HG03103 (cell line): ENCODE measurements around the gene SIGLEC9.

Source experiments
- ATAC-seq: cut with Tn5 transposase; IDR thresholded peaks from one replicate; pipeline ENCODE4 v1.9.1; 2021; ENCODE audit warnings: low read depth; ENCODE audit not compliant: unreplicated experiment

The SIGLEC9 gene

DNA sequence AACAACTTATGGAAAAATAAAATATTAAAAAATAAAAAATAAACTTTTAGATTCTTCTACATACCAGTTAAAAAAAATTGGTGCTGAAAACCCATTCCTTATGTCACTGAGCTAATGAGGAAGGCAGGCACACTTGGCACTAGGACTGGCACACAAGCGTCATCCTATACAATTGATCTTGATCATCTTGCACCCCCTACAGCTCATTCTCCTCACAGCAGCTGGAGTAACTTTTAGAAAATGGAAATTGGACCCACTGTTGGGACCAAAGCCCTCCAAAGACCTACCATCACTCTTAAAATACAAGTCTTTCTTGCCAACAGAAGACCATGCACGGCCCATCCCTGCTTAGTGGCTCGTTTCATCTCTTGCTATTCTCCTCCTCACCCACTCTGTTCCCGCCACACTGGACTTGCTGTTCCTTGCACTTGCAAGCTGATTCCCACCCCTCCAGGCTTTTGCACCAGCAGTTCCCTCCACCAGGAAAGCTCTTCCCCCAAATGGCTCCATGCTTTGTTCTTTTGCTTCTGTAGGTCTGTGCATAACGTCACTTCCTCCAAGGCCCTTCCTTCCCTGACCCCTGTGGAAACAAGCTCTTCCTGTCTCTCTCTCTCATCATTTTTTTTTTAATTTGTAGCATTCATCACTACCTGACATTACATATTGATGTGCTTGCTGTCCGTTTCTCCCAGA is 28.1 kb upstream of the SIGLEC9 start:
- no peak for ATAC-seq

DNA sequence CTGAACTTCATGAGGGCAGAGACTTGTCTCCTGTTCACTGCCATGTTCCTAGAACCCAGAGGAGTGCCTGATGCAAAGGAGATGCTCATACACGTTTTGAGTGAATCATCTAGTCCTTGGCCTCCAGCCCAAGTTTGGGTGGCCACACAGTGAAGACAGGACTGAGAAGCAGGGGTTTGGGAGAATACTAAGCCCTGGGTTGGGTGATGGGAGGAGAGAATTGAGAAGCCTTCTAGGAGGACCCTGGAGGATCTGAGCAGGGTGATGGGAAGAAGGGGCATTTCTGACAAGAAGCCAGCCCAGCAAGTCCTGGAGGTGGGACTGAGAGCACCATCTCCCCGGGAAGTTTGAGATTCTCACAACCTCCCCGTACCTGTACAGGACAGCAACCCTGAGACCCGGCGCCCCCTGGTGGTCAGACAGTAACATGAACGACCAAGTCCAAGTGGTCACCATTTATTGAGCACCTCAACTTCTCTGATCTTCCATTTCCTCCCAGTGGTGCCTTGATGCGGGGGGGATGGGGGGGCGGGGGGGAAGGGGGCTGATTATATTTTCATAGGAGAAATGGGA is 27.5 kb upstream of the SIGLEC9 start:
- ATAC-seq: no peak

DNA sequence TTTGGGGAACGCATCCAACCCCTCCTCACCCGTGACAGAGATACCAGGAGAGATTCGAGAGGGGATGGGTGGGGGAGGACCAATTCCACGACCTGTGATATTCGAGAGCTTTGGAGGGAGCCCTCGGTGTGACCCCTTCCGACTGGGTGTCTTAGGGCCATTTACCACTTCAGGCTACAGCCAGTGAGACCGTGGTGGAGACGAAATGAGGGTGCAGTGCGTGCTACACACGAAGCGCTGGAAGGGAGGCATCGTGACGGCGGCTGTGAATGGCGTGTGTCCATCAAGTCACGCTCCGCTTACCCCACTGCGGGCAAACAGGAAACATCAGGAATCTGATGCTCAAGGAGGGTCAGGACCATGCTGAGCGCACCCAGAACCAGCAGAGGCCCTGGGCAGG is 26.9 kb upstream of the SIGLEC9 start:
- no peak for ATAC-seq

DNA sequence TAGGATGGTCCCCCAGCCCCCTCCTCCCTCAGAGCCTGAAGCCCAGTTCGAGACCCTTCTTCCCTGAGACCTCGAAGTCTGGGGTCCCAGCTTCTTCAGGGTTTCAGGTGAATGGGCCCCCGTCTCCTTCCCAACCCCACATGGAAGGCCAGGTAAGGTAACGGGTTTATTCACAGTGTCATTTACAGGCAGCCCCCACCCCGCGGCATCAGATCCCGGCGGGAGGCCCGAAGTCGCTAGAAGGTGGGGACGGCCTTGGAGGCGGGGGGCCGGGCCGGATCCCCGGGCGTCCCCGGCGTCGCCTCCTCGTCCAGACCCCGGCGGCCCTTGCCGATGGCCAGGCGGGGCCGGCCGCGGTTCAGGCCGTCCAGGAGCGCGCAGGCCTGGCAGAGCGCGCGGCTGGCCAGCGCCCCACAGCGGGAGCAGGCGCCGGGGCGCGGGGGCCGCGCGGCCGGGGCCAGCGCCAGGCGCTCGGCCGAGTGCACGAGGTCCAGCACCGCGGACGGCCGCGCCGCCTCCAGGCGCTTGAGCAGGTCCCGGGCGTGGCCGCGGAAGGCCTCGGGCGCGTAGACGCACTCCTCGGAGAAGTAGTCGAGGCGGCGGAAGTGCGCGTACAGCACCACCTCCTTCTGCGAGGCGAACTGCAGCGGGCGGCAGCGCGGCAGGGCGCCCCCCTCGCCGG is 26.2 kb upstream of the SIGLEC9 start:
- ATAC-seq: no peak

DNA sequence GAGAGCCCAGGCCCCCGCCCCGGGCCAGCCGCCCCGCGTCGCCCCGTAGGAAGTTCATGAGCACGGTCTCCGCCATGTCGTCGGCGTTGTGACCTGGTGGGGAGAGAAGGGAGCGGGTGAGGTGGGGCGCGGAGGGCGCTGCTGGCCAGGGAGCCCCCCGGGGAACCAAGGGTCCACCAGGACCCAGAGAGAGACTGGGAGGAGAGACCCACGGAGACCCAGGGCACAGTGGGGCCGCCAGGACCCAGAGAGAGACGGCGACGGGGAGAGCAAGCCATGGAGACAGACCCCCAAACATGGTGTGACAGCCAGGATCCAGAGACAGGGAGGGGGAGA is 25.7 kb upstream of the SIGLEC9 start:
- no peak for ATAC-seq

DNA sequence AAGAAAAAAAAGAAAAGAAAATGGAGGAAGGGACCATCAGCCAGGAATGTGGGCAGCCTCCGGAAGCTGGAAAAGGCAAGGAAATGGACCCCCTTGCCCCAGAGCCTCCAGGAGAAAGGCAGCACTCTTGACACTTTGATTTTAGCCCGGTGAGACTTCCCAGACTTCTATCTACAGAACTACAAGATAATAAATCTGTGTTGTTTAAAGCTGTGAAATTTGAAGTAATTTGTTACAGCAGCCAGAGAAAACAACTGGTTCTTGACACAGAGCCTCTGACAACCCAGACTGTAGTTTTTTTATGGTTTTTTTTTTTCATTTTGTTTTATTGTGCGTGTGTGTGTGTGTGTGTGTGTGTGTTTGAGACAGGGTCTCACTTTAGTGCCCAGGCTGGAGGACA is 24.1 kb upstream of the SIGLEC9 start:
- ATAC-seq: no peak

DNA sequence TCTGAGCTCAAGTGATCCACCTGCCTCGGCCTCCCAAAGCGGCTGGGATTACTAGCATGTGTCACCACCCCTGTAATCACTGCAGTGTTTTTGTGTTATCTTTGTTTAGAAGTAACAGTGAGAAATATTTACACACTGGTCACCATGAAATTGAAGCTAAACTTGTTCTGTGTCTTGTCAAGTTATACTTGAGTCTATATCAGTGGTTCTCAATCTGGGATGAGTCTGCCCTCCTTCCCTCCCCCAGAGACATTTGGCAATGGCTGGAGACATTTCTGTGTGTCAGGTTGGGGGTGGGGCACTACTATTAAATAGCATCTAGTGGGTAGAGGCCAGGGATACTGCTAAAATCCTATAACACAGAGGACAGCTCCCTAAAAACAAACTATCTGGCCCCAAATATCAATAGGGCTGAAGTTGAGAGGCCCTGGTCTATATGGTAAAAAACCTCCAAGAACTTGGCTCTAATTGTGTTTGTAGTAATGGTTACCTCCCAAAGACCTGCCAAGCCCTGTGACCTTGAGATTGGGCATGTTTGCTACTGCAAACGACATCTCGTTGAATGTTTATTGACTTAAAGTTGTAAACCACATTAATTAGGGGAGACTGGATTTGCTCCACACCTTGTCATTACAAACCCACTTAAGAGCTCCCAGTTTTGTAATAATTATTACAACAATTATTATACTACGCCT is 23.4 kb upstream of the SIGLEC9 start:
- no peak for ATAC-seq

DNA sequence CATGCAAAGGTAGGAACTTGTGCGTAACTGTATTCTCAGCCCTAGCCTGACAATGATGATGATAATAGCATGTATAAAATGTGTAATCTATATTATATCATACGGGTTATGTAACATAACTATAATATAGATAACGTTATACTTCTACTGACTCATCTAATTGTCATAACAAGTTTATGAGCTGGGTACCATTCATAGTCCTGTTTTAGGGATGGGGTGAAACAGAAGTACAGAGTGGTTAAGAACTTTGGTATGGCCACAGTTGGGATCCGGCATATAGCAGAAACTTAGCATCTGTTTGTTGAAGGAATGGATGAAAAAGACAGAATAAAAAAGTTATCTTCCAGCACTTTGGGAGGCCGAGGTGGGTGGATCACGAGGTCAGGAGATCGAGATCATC is 21.7 kb upstream of the SIGLEC9 start:
- ATAC-seq: no peak

DNA sequence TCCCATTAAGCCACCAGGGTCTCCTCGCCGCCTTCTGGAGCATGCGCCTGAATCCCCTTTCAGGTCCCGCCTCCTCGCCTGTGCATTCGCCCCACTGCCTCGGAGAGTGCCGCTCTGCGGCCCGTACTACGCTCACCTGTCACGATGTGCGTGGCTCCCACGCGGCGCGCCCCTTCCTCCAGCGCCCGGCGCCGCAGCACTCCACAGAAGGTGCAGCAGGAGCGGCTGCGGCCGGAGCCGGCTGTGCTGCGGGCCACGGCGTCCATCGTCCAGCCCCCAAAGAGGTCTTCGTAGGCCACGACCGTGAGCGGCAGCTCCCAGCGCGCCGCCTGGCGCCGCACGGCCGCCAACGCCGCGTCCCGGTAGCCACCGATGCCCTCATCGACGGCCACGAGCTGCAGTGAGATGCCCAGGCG is 20.8 kb upstream of the SIGLEC9 start:
- no peak for ATAC-seq

DNA sequence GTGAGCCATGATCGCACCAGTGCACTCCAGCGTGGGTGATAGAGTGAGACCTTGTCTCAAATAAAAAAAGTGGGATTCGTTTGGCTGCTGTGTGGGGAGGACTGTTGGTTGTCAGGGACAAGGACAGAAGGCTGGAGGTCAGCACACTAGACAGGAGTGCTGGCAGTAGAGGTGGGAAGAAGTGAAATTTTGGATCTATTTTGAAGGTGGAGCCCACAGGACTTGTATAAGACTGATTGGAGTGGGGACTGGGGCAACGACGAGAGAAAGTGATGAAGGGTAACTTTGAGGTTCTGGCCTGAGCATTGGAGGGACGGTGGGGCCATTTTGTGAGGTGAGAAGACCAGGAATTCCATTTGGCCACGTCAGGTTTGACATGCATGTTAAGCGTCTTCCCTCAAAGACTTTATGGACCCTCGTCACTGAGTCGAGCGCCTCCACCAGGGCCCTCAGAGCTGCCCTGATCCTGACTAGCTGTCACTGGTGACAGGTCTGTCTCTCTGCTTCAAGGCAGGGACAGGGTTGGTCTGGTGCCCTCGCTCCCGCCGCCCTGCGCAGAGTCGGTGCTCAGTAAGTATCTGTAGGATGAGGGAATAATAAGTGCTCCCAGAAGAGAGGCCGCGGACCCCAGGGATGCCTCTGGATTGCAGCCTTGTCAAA is 17.2 kb upstream of the SIGLEC9 start:
- ATAC-seq: no peak

DNA sequence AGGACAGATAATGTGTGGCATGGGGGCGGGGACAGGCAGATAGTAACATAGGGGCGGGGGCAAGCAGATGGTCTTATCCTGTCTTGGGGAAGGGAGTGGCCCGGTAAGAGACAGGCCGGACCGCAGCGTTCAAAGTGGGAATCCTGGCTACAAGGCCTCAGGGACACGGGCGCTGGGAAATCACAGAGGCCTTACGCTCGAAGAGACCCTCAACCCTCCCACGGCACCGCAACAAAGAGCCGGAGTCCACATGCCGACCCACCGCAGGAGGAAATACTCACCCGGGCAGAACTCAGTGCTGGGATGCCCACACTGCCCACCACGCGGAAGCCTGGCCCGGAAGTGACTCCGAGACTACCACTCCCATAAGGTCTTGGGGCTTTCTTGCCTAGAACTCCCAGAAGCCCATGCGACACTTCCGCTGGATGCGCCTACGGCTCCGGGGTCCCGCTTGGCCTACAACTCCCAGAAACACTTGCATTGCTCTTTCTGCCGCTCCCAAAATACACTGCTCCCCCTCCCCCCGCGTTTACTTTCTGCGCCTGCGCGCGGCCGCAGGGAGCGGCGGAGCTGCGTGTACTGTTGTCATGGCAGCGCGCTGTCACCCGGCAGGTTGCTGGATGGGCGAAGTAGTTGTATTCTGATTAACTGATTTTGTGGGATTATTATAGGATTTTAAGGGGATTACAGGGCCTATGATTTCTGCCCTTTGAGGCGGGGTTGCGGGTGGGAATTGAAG is 16.5 kb upstream of the SIGLEC9 start, which contains the start of gene CTU1:
Gene CTU1 (minus strand): TSS at position 344 of the 739 bp plus-strand sequence. CDS start 3,840 bp downstream, outside the sequence.
- ATAC-seq: peak; percentile 95

DNA sequence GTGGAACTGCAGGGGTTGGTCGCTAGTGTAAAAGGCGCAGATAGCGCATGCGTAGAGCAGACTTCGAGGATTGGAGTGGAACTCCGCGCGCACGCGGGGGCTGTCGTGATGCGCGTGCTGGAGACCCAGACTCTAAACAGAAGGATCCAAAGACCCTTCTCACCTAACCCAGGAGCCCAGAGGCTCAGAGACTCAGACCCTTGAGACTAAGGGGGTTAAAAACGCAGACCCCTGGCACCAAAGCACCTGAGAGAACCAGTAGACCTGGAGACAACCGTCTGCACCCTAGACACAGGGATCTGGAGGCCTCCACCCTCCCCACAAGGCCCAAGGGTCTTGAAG is 15.9 kb upstream of the SIGLEC9 start:
- peak; percentile 23 for ATAC-seq

DNA sequence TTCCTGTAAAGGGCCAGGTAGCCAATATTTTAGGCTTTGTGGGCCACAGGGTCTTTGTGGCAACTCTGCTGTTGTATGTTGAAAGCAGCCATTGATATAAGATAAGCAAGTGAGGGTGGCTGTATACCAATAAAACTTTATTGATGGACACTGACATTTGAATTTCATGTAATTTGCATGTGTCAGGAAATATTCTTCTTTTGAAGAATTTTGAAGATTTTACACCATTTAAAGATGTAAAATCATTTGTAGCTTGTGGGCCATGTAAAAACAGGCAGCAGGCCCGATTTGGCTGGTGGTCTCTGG is 14.1 kb upstream of the SIGLEC9 start:
- no peak for ATAC-seq

DNA sequence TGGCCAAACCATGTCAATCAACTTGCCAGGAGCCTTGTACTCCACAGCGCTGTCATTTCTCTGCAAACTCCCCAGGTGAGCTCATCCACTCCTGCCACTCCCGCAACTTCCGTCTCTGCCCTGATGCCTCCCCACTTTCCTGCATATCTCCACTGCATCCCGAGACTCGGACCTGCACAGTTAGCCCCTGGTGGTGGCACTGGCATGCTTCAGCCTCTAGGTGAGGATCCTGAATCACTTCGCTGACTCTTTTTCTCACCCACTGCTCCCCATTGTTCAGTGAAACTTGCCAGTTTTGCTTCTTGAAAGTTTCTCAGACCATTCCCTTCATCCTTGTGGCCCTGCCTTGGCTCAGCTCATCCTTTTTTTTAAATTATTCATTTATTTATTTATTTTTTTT is 13.1 kb upstream of the SIGLEC9 start:
- no peak for ATAC-seq

DNA sequence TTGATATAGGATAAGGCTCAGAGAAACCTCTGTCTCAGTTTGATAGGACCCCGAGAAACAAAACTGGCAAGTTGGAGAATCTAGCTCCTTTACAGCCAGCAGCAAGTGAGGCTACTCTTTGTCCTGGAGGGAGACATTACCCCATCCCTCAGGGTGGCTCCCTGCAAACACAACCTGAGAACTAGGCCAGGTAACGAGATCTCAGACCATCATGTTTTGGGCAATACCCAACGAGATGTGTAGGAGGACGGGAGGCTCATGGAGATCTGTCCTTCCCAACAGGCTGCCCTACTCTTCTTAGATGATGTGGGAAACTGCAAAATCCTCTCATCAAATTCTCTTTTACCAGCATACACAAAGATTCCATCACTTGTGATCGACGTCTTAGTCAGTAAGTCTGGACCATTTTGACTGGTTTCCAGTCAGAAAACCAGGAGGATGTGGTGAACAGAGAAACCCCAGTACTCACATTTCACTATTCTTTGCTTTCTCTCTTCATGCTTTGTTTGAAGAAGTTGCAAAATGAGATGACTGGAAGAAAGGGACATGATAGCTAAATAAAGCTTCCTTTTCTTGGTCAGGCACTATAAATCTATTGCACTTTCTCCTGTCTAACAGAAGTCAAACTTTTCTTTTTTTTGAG is 10.5 kb upstream of the SIGLEC9 start:
- no peak for ATAC-seq

DNA sequence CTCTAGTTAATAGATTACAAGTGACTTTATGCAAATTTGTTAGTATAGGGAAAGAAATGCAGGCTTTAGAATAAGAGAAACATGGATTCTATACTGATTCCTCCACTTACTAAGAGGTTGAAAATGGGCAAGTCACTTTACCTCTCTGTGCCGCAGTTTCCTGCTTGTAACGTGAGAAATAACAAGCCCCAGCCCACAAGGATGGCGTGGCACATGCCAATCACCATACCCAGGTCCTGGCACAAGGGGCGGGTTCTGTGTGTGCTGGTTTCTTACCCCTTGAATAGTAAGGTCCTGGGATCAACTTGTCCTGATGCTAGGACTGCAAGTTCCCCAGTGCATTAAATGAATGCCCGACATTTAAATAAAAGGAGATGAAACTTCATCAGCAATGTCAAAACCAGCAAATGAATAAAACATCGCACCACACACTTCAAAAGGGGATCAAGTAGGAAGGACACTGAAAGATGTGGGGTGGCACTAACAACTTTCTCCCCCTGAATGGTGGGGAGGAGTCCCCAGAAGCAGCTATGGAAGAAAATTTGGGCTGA is 7.9 kb upstream of the SIGLEC9 start:
- ATAC-seq: no peak

DNA sequence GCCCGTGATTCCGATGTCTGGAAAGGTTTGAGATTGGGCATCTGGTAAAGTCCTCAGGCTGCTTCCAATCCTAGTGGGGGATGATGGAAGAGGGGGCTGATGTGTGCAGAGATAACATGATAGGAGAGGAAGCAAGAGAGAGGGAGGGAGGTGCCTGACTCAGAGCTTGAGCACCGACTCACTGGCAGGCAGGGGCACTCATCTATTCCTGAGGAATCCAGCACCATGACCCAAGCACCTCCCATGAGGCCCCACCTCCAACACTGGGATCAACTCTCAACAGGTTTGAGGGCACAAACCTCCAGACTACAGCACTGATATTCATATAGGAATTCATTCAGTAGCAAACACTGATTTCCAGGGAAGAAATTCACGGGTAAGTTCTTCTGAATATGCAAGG is 5.6 kb upstream of the SIGLEC9 start:
- ATAC-seq: no peak

DNA sequence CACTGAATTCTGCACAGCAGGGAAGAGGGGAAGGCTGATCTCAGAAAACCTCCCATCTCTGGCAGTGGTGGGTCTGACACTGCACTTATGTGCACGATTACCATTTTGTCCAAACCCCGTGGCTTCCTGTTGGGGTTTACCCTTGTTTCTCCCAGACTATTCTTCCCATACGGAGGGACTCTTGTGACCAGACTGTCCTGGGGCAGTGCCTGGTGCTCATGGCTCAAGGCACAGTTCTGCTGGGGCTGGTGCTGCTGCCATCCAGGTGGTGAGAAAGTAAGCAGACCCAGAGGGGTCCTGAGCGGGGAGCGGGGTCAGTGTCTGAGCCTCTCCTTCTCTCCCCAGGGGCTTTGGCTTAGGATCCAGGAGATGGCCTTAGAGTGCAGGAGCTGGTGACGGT is 5.1 kb upstream of the SIGLEC9 start:
- no peak for ATAC-seq

DNA sequence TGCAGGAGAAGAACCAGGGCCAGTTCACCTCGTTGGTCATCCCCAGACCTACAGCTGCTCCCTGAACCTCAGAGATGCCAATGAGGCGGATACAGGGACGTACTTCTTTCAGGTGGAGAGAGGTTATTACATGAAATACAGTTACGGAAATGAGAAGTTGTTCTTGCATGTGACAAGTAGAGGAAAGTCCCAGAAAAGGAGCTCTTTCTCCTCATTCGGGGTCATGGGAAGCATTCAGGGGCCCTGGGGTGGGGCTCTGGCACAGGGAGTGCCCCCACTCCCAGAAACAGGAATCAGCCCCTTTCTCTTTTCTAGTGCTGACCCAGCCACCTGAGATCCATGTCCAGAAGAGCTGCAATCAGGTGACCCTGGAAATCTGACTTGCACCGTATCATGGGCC is 4.5 kb upstream of the SIGLEC9 start:
- ATAC-seq: no peak

DNA sequence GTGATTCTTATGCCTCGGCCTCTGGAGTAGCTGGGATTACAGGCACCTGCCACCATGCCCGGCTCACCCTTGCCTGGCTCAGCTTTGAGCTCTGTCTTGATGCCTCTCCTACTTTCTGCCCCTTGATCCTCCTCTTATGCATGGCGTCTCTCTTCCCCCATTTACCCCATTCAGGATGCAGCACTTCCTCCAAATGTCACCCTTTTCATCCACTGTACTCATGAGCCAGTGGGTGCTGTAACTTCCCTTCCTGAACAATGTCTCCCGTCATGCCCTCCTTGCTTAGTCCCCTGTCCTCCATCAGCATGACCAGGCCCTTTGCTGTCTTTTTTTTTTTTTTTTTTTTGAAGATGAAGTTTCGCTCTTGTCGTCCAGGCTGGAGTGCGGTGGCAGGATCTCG is 3.4 kb upstream of the SIGLEC9 start:
- no peak for ATAC-seq
